ENCODE data around the gene CITED4. TPM values are rescaled to one million over a fixed set of nuclear protein-coding genes. Genes with fewer than 3 reads are reported as not detected.

The CITED4 gene
- total RNA-seq, 2 donors from 2014 or later = 72.3 to 138 TPM

GRCh38 chr1:40855513-40855912 is 6.7 kb downstream of the CITED4 start:
- Histone ChIP-seq H3K4me3 (no peak overlapping the region), H3K27me3 (replicated peaks; ENCODE audit: insufficient read depth) (no peaks in the 10 kb centered on the region), H3K36me3 (no peaks in the 10 kb centered on the region), H3K4me1 (replicated peaks) (no peaks in the 10 kb centered on the region), H3K27ac (no peak overlapping the region), H3K9me3 (no peaks in the 10 kb centered on the region)
- WGBS = 83% methylated on average over 6 of the region's 6 CpGs
- intact Hi-C loops (cut with DNase I) = no loop called here
- no peak for DNase-seq (ENCODE audit: low spot score)
- no peak for TF ChIP-seq POLR2AphosphoS5 (IDR thresholded peaks at IDR 0.05)
- TF ChIP-seq, protein P1, sequence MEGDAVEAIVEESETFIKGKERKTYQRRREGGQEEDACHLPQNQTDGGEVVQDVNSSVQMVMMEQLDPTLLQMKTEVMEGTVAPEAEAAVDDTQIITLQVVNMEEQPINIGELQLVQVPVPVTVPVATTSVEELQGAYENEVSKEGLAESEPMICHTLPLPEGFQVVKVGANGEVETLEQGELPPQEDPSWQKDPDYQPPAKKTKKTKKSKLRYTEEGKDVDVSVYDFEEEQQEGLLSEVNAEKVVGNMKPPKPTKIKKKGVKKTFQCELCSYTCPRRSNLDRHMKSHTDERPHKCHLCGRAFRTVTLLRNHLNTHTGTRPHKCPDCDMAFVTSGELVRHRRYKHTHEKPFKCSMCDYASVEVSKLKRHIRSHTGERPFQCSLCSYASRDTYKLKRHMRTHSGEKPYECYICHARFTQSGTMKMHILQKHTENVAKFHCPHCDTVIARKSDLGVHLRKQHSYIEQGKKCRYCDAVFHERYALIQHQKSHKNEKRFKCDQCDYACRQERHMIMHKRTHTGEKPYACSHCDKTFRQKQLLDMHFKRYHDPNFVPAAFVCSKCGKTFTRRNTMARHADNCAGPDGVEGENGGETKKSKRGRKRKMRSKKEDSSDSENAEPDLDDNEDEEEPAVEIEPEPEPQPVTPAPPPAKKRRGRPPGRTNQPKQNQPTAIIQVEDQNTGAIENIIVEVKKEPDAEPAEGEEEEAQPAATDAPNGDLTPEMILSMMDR (IDR thresholded peaks at IDR 0.05) = no peak
- no peak for TF ChIP-seq POLR2A (IDR thresholded peaks at IDR 0.05)

GRCh38 chr1:40853885-40854170 is 8.3 kb downstream of the CITED4 start:
- no peak for DNase-seq (ENCODE audit: low spot score)
- intact Hi-C loops (cut with DNase I) = loop anchor here (5.0 kb wide), 1 partner anchor 242 kb away; no protein-coding TSS in a partner anchor
- no peaks in the 10 kb centered on the region for H3K4me1 ChIP-seq (replicated peaks)
- no peak overlapping the region for H3K27ac ChIP-seq
- H3K4me3 ChIP-seq = no peak overlapping the region
- 62% methylated on average over 5 of the region's 5 CpGs for WGBS
- H3K9me3 ChIP-seq = no peaks in the 10 kb centered on the region
- no peak for TF ChIP-seq POLR2AphosphoS5 (IDR thresholded peaks at IDR 0.05)
- TF ChIP-seq POLR2A (IDR thresholded peaks at IDR 0.05) = no peak
- TF ChIP-seq, protein P1 (IDR thresholded peaks at IDR 0.05) = no peak
- no peaks in the 10 kb centered on the region for H3K27me3 ChIP-seq (replicated peaks; ENCODE audit: insufficient read depth)
- H3K36me3 ChIP-seq = no peaks in the 10 kb centered on the region

- DNase-seq (ENCODE audit: low spot score) = no peak
- H3K36me3 ChIP-seq = no peaks in the 10 kb centered on the region
- H3K4me3 ChIP-seq = no peak overlapping the region
- WGBS = 76% methylated on average over 13 of the region's 13 CpGs
- H3K27me3 ChIP-seq (replicated peaks; ENCODE audit: insufficient read depth) = no peaks in the 10 kb centered on the region
- intact Hi-C loops (cut with DNase I) = loop anchor here (5.0 kb wide), 1 partner anchor 241 kb away; no protein-coding TSS in a partner anchor
- no peak for TF ChIP-seq POLR2AphosphoS5 (IDR thresholded peaks at IDR 0.05)
- TF ChIP-seq, protein P1 (IDR thresholded peaks at IDR 0.05) = no peak
- no peak for TF ChIP-seq POLR2A (IDR thresholded peaks at IDR 0.05)
- no peak overlapping the region for H3K27ac ChIP-seq
- H3K9me3 ChIP-seq = no peaks in the 10 kb centered on the region
- no peaks in the 10 kb centered on the region for H3K4me1 ChIP-seq (replicated peaks)
These were observed 8.9 kb downstream of the CITED4 start for GRCh38 chr1:40853113-40853884.

DNA sequence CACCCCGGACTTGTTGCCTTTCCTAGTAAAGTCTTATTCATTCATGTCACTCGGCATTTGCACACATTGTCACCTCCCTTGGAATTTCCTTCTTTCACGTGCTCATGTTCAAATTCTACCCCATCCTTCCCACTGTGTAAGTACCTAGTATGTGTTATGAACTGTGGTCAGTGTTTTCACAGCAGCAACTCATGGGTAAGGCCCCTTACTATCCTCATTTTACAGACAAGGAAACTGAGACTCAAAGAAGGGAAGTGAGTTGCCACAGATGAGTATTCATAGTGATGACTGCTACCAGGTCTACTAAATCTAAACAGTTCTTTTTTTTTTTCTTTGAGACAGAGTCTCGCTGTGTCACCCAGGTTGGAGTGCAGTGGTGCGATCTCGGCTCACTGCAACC is 10.5 kb downstream of the CITED4 start:
- 86% methylated on average over 6 of the region's 6 CpGs for WGBS
- DNase-seq (ENCODE audit: low spot score) = no peak
- Histone ChIP-seq H3K4me1 (replicated peaks) (no peaks in the 10 kb centered on the region), H3K27ac (no peak overlapping the region), H3K9me3 (no peaks in the 10 kb centered on the region), H3K36me3 (no peaks in the 10 kb centered on the region), H3K27me3 (replicated peaks; ENCODE audit: insufficient read depth) (no peaks in the 10 kb centered on the region), H3K4me3 (no peak overlapping the region)
- TF ChIP-seq, protein P1 (IDR thresholded peaks at IDR 0.05) = no peak
- no peak for TF ChIP-seq POLR2A (IDR thresholded peaks at IDR 0.05)
- TF ChIP-seq POLR2AphosphoS5 (IDR thresholded peaks at IDR 0.05) = no peak
- intact Hi-C loops (cut with DNase I) = loop anchor here (2.0 to 5.0 kb wide), 2 partner anchors 77 to 239 kb away; no protein-coding TSS in a partner anchor
